H1 (cell line): ENCODE data around the gene KRT32.

Source experiments
- BRCA1 ChIP-seq: IDR thresholded peaks from 2 replicates; pipeline ENCODE4 v1.6.1; 2012; ENCODE audit warnings: low read depth, low read length, improper control_type of control experiment
- CREB1 ChIP-seq: IDR thresholded peaks from 2 replicates; pipeline ENCODE4 v1.6.1; 2012; ENCODE audit warnings: inconsistent platforms
- EP300 ChIP-seq, 2 experiments: IDR thresholded peaks; 1 replicate in 1 of 2; 2 replicates in 1 of 2; pipeline ENCODE4 v1.6.1; 2011 to 2012; ENCODE audit warnings: low read depth in 2 of 2, low read length in 2 of 2, mild to moderate bottlenecking in 2 of 2, borderline replicate concordance in 1 of 2, inconsistent platforms in 1 of 2, moderate library complexity in 1 of 2
- EZH2 ChIP-seq: fragments of 200-600 bp; sonication (generic); IDR thresholded peaks from 2 replicates; pipeline ENCODE4 v1.7.1; 2012; ENCODE audit warnings: low read depth, mild to moderate bottlenecking, moderate library complexity, low read length, inconsistent platforms; ENCODE audit not compliant: severe bottlenecking
- HDAC6 ChIP-seq: IDR thresholded peaks from one replicate; pipeline ENCODE4 v1.7.1; 2012; ENCODE audit warnings: low read depth, mild to moderate bottlenecking, inconsistent platforms, low read length, moderate library complexity
- JUN ChIP-seq: IDR thresholded peaks from 2 replicates; pipeline ENCODE4 v1.6.1; 2011; ENCODE audit warnings: low read depth, mild to moderate bottlenecking, improper control_type of control experiment, low read length
- NRF1 ChIP-seq: IDR thresholded peaks from 2 replicates; pipeline ENCODE4 v1.6.1; 2011; ENCODE audit warnings: mild to moderate bottlenecking, low read depth, low read length, improper control_type of control experiment
- POLR2A ChIP-seq, 2 experiments: IDR thresholded peaks; 1 replicate in 1 of 2; 2 replicates in 1 of 2; pipeline ENCODE4 v1.6.1; 2011; ENCODE audit warnings: low read depth in 2 of 2, low read length in 2 of 2, mild to moderate bottlenecking in 2 of 2; ENCODE audit errors: control extremely low read depth in 1 of 2
- POLR2AphosphoS5 ChIP-seq: IDR thresholded peaks from 2 replicates; pipeline ENCODE4 v1.6.1; 2011; ENCODE audit warnings: low read depth, low read length
- RAD21 ChIP-seq, 2 experiments: IDR thresholded peaks in 1 of 2; conservative IDR thresholded peaks in 1 of 2; 2 replicates each; pipeline ENCODE4 v1.6.1; 2011; ENCODE audit warnings: low read depth in 2 of 2, low read length in 2 of 2, improper control_type of control experiment in 1 of 2, inconsistent platforms in 1 of 2, mild to moderate bottlenecking in 1 of 2, moderate library complexity in 1 of 2
- TF ChIP-seq, protein P1 (sequence below), 3 experiments: IDR thresholded peaks; 1 replicate in 2 of 3; 2 replicates in 1 of 3; pipeline versions ENCODE4 v1.5.1 to v1.6.1; 2011; ENCODE audit warnings: low read length in 3 of 3, mild to moderate bottlenecking in 3 of 3, inconsistent platforms in 2 of 3, low read depth in 1 of 3, moderate library complexity in 1 of 3; ENCODE audit not compliant: insufficient read depth in 1 of 3; ENCODE audit errors: control extremely low read depth in 1 of 3

DNA sequence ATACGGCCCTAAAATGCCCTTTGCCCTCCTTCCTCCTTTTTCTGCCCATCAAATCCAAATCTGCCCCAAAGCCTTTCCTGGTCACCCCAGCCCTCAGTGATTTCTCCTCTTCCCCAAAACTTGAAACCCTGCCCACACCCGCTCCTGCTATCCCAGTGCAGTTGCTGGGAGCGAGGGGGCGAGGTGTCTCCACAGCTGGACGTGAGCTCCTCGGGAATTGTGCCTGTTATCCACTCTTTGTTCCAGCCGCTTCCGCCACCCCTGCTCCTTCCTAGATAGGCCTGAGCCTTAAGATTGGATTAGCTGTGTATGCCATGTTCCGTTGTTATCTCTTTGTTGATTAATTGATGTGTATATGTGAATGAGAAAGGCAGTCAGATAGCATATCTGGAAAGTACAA, 16.3 kb upstream of the KRT32 start:
- TF ChIP-seq POLR2A (IDR thresholded peaks at IDR 0.05; ENCODE audit: control extremely low read depth in 1 of 2, low read depth in 2 of 2, low read length in 2 of 2) (no peak), POLR2AphosphoS5 (no peak), EZH2 (no peak), RAD21 (IDR thresholded peaks at IDR 0.05 in 1 of 2, conservative IDR thresholded peaks at IDR 0.05 in 1 of 2; ENCODE audit: low read depth in 2 of 2, low read length in 2 of 2) (no peak), EP300 (IDR thresholded peaks at IDR 0.05; ENCODE audit: borderline replicate concordance in 1 of 2, low read depth in 2 of 2, low read length in 2 of 2) (no peak), NRF1 (no peak), JUN (no peak), BRCA1 (no peak), CREB1 (no peak), HDAC6 (no peak)
- TF ChIP-seq, protein P1, sequence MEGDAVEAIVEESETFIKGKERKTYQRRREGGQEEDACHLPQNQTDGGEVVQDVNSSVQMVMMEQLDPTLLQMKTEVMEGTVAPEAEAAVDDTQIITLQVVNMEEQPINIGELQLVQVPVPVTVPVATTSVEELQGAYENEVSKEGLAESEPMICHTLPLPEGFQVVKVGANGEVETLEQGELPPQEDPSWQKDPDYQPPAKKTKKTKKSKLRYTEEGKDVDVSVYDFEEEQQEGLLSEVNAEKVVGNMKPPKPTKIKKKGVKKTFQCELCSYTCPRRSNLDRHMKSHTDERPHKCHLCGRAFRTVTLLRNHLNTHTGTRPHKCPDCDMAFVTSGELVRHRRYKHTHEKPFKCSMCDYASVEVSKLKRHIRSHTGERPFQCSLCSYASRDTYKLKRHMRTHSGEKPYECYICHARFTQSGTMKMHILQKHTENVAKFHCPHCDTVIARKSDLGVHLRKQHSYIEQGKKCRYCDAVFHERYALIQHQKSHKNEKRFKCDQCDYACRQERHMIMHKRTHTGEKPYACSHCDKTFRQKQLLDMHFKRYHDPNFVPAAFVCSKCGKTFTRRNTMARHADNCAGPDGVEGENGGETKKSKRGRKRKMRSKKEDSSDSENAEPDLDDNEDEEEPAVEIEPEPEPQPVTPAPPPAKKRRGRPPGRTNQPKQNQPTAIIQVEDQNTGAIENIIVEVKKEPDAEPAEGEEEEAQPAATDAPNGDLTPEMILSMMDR (IDR thresholded peaks at IDR 0.05; ENCODE audit: control extremely low read depth in 1 of 3, insufficient read depth in 1 of 3, low read depth in 1 of 3, low read length in 3 of 3), result no peak
